HL-60/S4 treated with retinoic acid at 250 ng/mL for 4 days and 3 days (cell line): ENCODE results near the gene MRPL20.
"Not testable (repeated sequence)": the region's sequence is repeated elsewhere in the genome, so short reads cannot be mapped to it uniquely, and the experiment has no call there.

Experiments used
- in situ Hi-C: fragments of 300-500 bp; cut with MboI; formaldehyde crosslinking; loops from 2 replicates; pipeline ENCODE4 v1.7.0; 2022; ENCODE audit warnings: low sequenced_read_pairs

The MRPL20 gene

GRCh38 chr1:1406821-1407635 is at the start of gene MRPL20:
MRPL20 (minus strand) TSS chr1:1407293; CDS start chr1:1407217, 76 bp downstream.
- in situ Hi-C loops, result no loop called here

GRCh38 chr1:1456683-1457255 is 49.7 kb upstream of the MRPL20 start:
- in situ Hi-C loops, result not testable (repeated sequence)

GRCh38 chr1:1455934-1456333 is 48.8 kb upstream of the MRPL20 start:
- in situ Hi-C loops, result not testable (repeated sequence)

- in situ Hi-C loops, result no loop called here
Observed at GRCh38 chr1:1455366-1455884, 48.3 kb upstream of the MRPL20 start.

- in situ Hi-C loops, result not testable (repeated sequence)
Observed at GRCh38 chr1:1454286-1455056, 47.4 kb upstream of the MRPL20 start.

GRCh38 chr1:1452882-1453281 is 45.8 kb upstream of the MRPL20 start:
- in situ Hi-C loops, result no loop called here

- in situ Hi-C loops, result not testable (repeated sequence)
Observed at GRCh38 chr1:1452365-1452739, 45.3 kb upstream of the MRPL20 start.

- in situ Hi-C loops, result no loop called here
Observed at GRCh38 chr1:1451696-1452364, 44.7 kb upstream of the MRPL20 start.

GRCh38 chr1:1450616-1451015 is 43.5 kb upstream of the MRPL20 start:
- in situ Hi-C loops, result not testable (repeated sequence)

GRCh38 chr1:1449099-1449739 is 42.1 kb upstream of the MRPL20 start, which contains the start of gene ATAD3C:
ATAD3C (plus strand) TSS chr1:1449689; CDS start chr1:1450684, 995 bp downstream.
- in situ Hi-C loops, result no loop called here

GRCh38 chr1:1446631-1447030 is 39.5 kb upstream of the MRPL20 start:
- in situ Hi-C loops, result not testable (repeated sequence)

GRCh38 chr1:1442069-1442770 is 35.1 kb upstream of the MRPL20 start:
- in situ Hi-C loops, result no loop called here

- in situ Hi-C loops, result no loop called here
Observed at GRCh38 chr1:1441002-1441888, 34.2 kb upstream of the MRPL20 start.

- in situ Hi-C loops, result no loop called here
Observed at GRCh38 chr1:1440262-1441001, 33.3 kb upstream of the MRPL20 start.

- in situ Hi-C loops, result no loop called here
Observed at GRCh38 chr1:1439546-1440261, 32.6 kb upstream of the MRPL20 start.

- in situ Hi-C loops, result no loop called here
Observed at GRCh38 chr1:1438531-1439381, 31.7 kb upstream of the MRPL20 start.
